ENCODE results near the gene TNIK. TPM values are rescaled to one million over a fixed set of nuclear protein-coding genes. Genes with fewer than 3 reads are reported as not detected.
"Not testable (repeated sequence)": the region's sequence is repeated elsewhere in the genome, so short reads cannot be mapped to it uniquely, and the experiment has no call there.

The TNIK gene
- total RNA-seq, 6 experiments from 2014 or later = 10.6 to 17.2 (median 11.8) TPM

- Mint-ChIP-seq H3K27ac (no peak overlapping the region), H3K9me3 (no peaks in the 10 kb centered on the region), H3K36me3 (ENCODE audit: low read depth) (peaks cover 5% of the 10 kb centered on the region; the same call in 1 of the 2 replicates), H3K27me3 (ENCODE audit: insufficient read depth) (peaks cover 2% of the 10 kb centered on the region; the same call in 1 of the 2 replicates), H3K4me3 (no peak overlapping the region), H3K4me1 (ENCODE audit: low read depth) (peaks cover 16% of the 10 kb centered on the region)
- no peak for DNase-seq
- TF ChIP-seq CTCF (IDR thresholded peaks at IDR 0.05) = no peak; the same call in 1 of the 2 replicates
These were observed 31.9 kb downstream of the TNIK start for GRCh38 chr3:171428321-171428787.

- Mint-ChIP-seq H3K4me1 (ENCODE audit: low read depth) (peaks cover 12% of the 10 kb centered on the region), H3K27me3 (ENCODE audit: insufficient read depth) (peaks cover 2% of the 10 kb centered on the region; the same call in 1 of the 2 replicates), H3K27ac (no peak overlapping the region), H3K36me3 (ENCODE audit: low read depth) (peaks cover 5% of the 10 kb centered on the region; the same call in 1 of the 2 replicates), H3K9me3 (no peaks in the 10 kb centered on the region), H3K4me3 (no peak overlapping the region)
- no peak for DNase-seq
- TF ChIP-seq CTCF (IDR thresholded peaks at IDR 0.05) = no peak
These were observed 32.4 kb downstream of the TNIK start for GRCh38 chr3:171427771-171428320.

- not testable (repeated sequence) for H3K9me3 Mint-ChIP-seq; H3K27ac Mint-ChIP-seq; H3K4me1 Mint-ChIP-seq (ENCODE audit: low read depth); DNase-seq; H3K4me3 Mint-ChIP-seq; H3K36me3 Mint-ChIP-seq (ENCODE audit: low read depth); H3K27me3 Mint-ChIP-seq (ENCODE audit: insufficient read depth)
These were observed 36.1 kb downstream of the TNIK start for GRCh38 chr3:171424063-171424462.

- DNase-seq; H3K9me3 Mint-ChIP-seq; H3K27ac Mint-ChIP-seq; H3K36me3 Mint-ChIP-seq (ENCODE audit: low read depth); H3K4me1 Mint-ChIP-seq (ENCODE audit: low read depth); H3K27me3 Mint-ChIP-seq (ENCODE audit: insufficient read depth); H3K4me3 Mint-ChIP-seq: not testable (repeated sequence)
These were observed 37.4 kb downstream of the TNIK start for GRCh38 chr3:171422855-171423254.

GRCh38 chr3:171420667-171421066 is 39.5 kb downstream of the TNIK start:
- TF ChIP-seq CTCF (IDR thresholded peaks at IDR 0.05) = no peak
- Mint-ChIP-seq H3K36me3 (ENCODE audit: low read depth) (peaks cover 5% of the 10 kb centered on the region; the same call in 1 of the 2 replicates), H3K27ac (no peak overlapping the region), H3K4me1 (ENCODE audit: low read depth) (peaks cover 28% of the 10 kb centered on the region), H3K9me3 (no peaks in the 10 kb centered on the region), H3K4me3 (no peak overlapping the region), H3K27me3 (ENCODE audit: insufficient read depth) (peaks cover 2% of the 10 kb centered on the region; the same call in 1 of the 2 replicates)
- DNase-seq = no peak

- Mint-ChIP-seq H3K4me1 (ENCODE audit: low read depth) (peaks cover 40% of the 10 kb centered on the region), H3K9me3 (no peaks in the 10 kb centered on the region), H3K27ac (no peak overlapping the region), H3K4me3 (no peak overlapping the region), H3K27me3 (ENCODE audit: insufficient read depth) (no peaks in the 10 kb centered on the region), H3K36me3 (ENCODE audit: low read depth) (peaks cover 12% of the 10 kb centered on the region)
- no peak for TF ChIP-seq CTCF (IDR thresholded peaks at IDR 0.05)
- DNase-seq = no peak
These were observed 40.7 kb downstream of the TNIK start for GRCh38 chr3:171419457-171419856.

Measured in HFFc6 (cell line).